Myocyte (in vitro differentiated cells): ENCODE data around the gene TRIML1. TPM values are rescaled to one million over a fixed set of nuclear protein-coding genes. Genes with fewer than 3 reads are reported as not detected.

Source experiments
- total RNA-seq: library from RNA; depleted of rRNA; stranded (reverse); fragments of >200 nt; gene quantifications from 2 replicates; pipeline ENCODE4 v1.2.3, GENCODE V29; 2014

The TRIML1 gene
- total RNA-seq, 1 donor from 2014 or later = not detected

Other genes with a start within 250 kb of the TRIML1 start
- gene ZFP42, start 143.7 kb upstream of the TRIML1 start, total RNA-seq = not detected in 2 replicates
- gene TRIML2, start 29.8 kb upstream of the TRIML1 start, total RNA-seq = not detected in 2 replicates